NCI-H2107 treated with DMSO at 0.1 percent for 48 hours (cell line): ENCODE data around the gene PCSK6.
"Not testable (repeated sequence)": the region's sequence is repeated elsewhere in the genome, so short reads cannot be mapped to it uniquely, and the experiment has no call there.

Experiments
- DNase-seq: peaks from one replicate; lab custom pipeline; 2025; ENCODE audit not compliant: unreplicated experiment; lab: John Stamatoyannopoulos, UW

The PCSK6 gene

GRCh38 chr15:101361418-101361817 lies 128.1 kb downstream of the PCSK6 start:
- no peak for DNase-seq

GRCh38 chr15:101359365-101359947 lies 130.1 kb downstream of the PCSK6 start:
- no peak for DNase-seq

- no peak for DNase-seq
Measured at GRCh38 chr15:101358895-101359294, 130.6 kb downstream of the PCSK6 start.

- no peak for DNase-seq
Measured at GRCh38 chr15:101357885-101358284, 131.6 kb downstream of the PCSK6 start.

- DNase-seq, result no peak
Measured at GRCh38 chr15:101357333-101357732, 132.2 kb downstream of the PCSK6 start.

- not testable (repeated sequence) for DNase-seq
Measured at GRCh38 chr15:101356512-101357172, 132.9 kb downstream of the PCSK6 start.

GRCh38 chr15:101355678-101356464 lies 133.6 kb downstream of the PCSK6 start:
- DNase-seq, result no peak

- DNase-seq, result no peak
Measured at GRCh38 chr15:101354891-101355623, 134.4 kb downstream of the PCSK6 start.

- DNase-seq, result no peak
Measured at GRCh38 chr15:101353240-101353639, 136.3 kb downstream of the PCSK6 start.

GRCh38 chr15:101351736-101352135 lies 137.8 kb downstream of the PCSK6 start:
- no peak for DNase-seq

- no peak for DNase-seq
Measured at GRCh38 chr15:101349047-101349951, 140.2 kb downstream of the PCSK6 start.

- DNase-seq, result no peak
Measured at GRCh38 chr15:101348643-101349042, 140.9 kb downstream of the PCSK6 start.

GRCh38 chr15:101348015-101348414 lies 141.5 kb downstream of the PCSK6 start:
- DNase-seq, result no peak

- DNase-seq, result no peak
Measured at GRCh38 chr15:101347454-101347853, 142.1 kb downstream of the PCSK6 start.

GRCh38 chr15:101346928-101347327 lies 142.6 kb downstream of the PCSK6 start:
- no peak for DNase-seq

- DNase-seq, result no peak
Measured at GRCh38 chr15:101342056-101342455, 147.5 kb downstream of the PCSK6 start.

- no peak for DNase-seq
Measured at GRCh38 chr15:101338502-101339057, 150.9 kb downstream of the PCSK6 start.

- no peak for DNase-seq
Measured at GRCh38 chr15:101337976-101338375, 151.5 kb downstream of the PCSK6 start.

GRCh38 chr15:101333907-101334789 lies 155.4 kb downstream of the PCSK6 start:
- DNase-seq, result not testable (repeated sequence)
